H1 (cell line): ENCODE data around the gene TPO. TPM values are rescaled to one million over a fixed set of nuclear protein-coding genes. Genes with fewer than 3 reads are reported as not detected.

Experiments used
- CTCF ChIA-PET: fragments of 300-600 bp; sonication (Branson Sonifier 250); formaldehyde crosslinking; loops from one replicate; lab custom pipeline; 2021; ENCODE audit not compliant: partially characterized antibody; lab: Charles Lee
- POLR2A ChIA-PET: fragments of 300-600 bp; sonication (Branson Sonifier 250); formaldehyde crosslinking; loops from one replicate; lab custom pipeline; 2021; ENCODE audit warnings: inconsistent platforms; ENCODE audit not compliant: partially characterized antibody; lab: Charles Lee
- DNase-seq, 2 experiments: peaks; one replicate each; pipeline versions ENCODE4 v3.0.0 to v3.0.0-alpha.2; 2010 to 2022; ENCODE audit warnings: low spot score in 2 of 2, low read depth in 1 of 2, mixed read lengths in 1 of 2
- FAIRE-seq: peaks from 2 replicates; lab custom pipeline; 2011; peaks lifted over from hg19 to GRCh38; lab: Jason Lieb, UNC
- H2AFZ ChIP-seq: 2 replicates; pipeline ENCODE4 v1.8.1; 2012; ENCODE audit warnings: low read length, inconsistent platforms
- H2AK5ac ChIP-seq: 2 replicates; pipeline ENCODE4 v1.6.1; 2013; ENCODE audit warnings: low read depth, low read length
- H2BK120ac ChIP-seq: replicated peaks from 2 replicates; pipeline ENCODE3; 2013; ENCODE audit warnings: low read depth, low read length, inconsistent platforms
- H2BK12ac ChIP-seq: 2 replicates; pipeline ENCODE4 v1.6.1; 2013; ENCODE audit warnings: low read depth, low read length
- H2BK15ac ChIP-seq: 2 replicates; pipeline ENCODE4 v1.6.1; 2013; ENCODE audit warnings: low read length
- H2BK20ac ChIP-seq: 2 replicates; pipeline ENCODE4 v1.6.1; 2013; ENCODE audit warnings: low read length
- H2BK5ac ChIP-seq: 2 replicates; pipeline ENCODE4 v1.6.1; 2013; ENCODE audit warnings: low read depth, low read length
- H3K14ac ChIP-seq: 2 replicates; pipeline ENCODE4 v1.6.1; 2013; ENCODE audit warnings: inconsistent platforms; ENCODE audit not compliant: insufficient read length
- H3K18ac ChIP-seq: 2 replicates; pipeline ENCODE4 v1.6.1; 2013; ENCODE audit warnings: low read length; ENCODE audit errors: extremely low read depth
- H3K23ac ChIP-seq: 2 replicates; pipeline ENCODE4 v1.6.1; 2013; ENCODE audit warnings: inconsistent platforms; ENCODE audit not compliant: insufficient read length
- H3K23me2 ChIP-seq: 2 replicates; pipeline ENCODE4 v1.6.1; 2013; ENCODE audit warnings: low read depth, low read length
- H3K27ac ChIP-seq: 2 replicates; pipeline ENCODE4 v1.6.1; 2011; ENCODE audit warnings: low read depth, low read length, inconsistent platforms
- H3K27me3 ChIP-seq, 4 experiments: replicated peaks in 1 of 4; 1 replicate in 1 of 4; 2 replicates in 3 of 4; pipeline versions ENCODE4 v1.6.1 to v1.8.1; 2011 to 2013; ENCODE audit warnings: low read length in 3 of 4, mild to moderate bottlenecking in 3 of 4, inconsistent platforms in 2 of 4, mixed read lengths in 2 of 4, moderate library complexity in 1 of 4; ENCODE audit not compliant: control insufficient read depth in 3 of 4, insufficient read depth in 3 of 4; ENCODE audit errors: extremely low read depth in 1 of 4
- H3K36me3 ChIP-seq, 4 experiments: 2 replicates each; pipeline versions ENCODE4 v1.6.1 to v1.8.1; 2011 to 2013; ENCODE audit warnings: mild to moderate bottlenecking in 4 of 4, low read length in 3 of 4, moderate library complexity in 2 of 4, control low read depth in 1 of 4, inconsistent platforms in 1 of 4; ENCODE audit not compliant: insufficient read depth in 4 of 4, control insufficient read depth in 2 of 4
- H3K4ac ChIP-seq: replicated peaks from 2 replicates; pipeline ENCODE3; 2013; ENCODE audit warnings: low read length, low read depth, mixed read lengths, inconsistent platforms; ENCODE audit not compliant: insufficient read length
- H3K4me1 ChIP-seq, 4 experiments: replicated peaks in 1 of 4; 1 replicate in 1 of 4; 2 replicates in 3 of 4; pipeline versions ENCODE4 v1.6.1 to v1.8.1; 2011 to 2013; ENCODE audit warnings: low read length in 3 of 4, inconsistent platforms in 2 of 4, mixed read lengths in 1 of 4; ENCODE audit not compliant: insufficient read depth in 4 of 4, control insufficient read depth in 3 of 4
- H3K4me2 ChIP-seq, 2 experiments: 2 replicates each; pipeline versions ENCODE4 v1.6.1 to v1.8.1; 2011 to 2013; ENCODE audit warnings: low read depth in 2 of 2, low read length in 2 of 2, control low read depth in 1 of 2, inconsistent platforms in 1 of 2, mild to moderate bottlenecking in 1 of 2; ENCODE audit not compliant: insufficient read depth in 1 of 2
- H3K4me3 ChIP-seq, 4 experiments: fragments of 200-600, 300-600 bp in 1 of 4; sonication (generic), shearing (Covaris generic), sonication (Bioruptor Twin) in 1 of 4; 2 replicates each; pipeline versions ENCODE4 v1.5.1 to v1.8.1; 2011 to 2016; ENCODE audit warnings: low read length in 4 of 4, low read depth in 3 of 4, control low read depth in 2 of 4, inconsistent platforms in 2 of 4, mild to moderate bottlenecking in 2 of 4, mixed read lengths in 1 of 4, moderate library complexity in 1 of 4; ENCODE audit not compliant: insufficient read depth in 2 of 4; ENCODE audit errors: extremely low read depth in 1 of 4
- H3K56ac ChIP-seq: replicated peaks from 2 replicates; pipeline ENCODE3; 2013; ENCODE audit warnings: low read depth, mild to moderate bottlenecking, mixed read lengths, low read length, inconsistent platforms; ENCODE audit not compliant: insufficient read length
- H3K79me1 ChIP-seq: 2 replicates; pipeline ENCODE4 v1.6.1; 2013; ENCODE audit warnings: low read depth, low read length, control low read depth
- H3K79me2 ChIP-seq, 2 experiments: 2 replicates each; pipeline versions ENCODE4 v1.6.1 to v1.8.1; 2012 to 2013; ENCODE audit warnings: low read length in 2 of 2, mild to moderate bottlenecking in 2 of 2, inconsistent platforms in 1 of 2; ENCODE audit not compliant: insufficient read depth in 2 of 2, control insufficient read depth in 1 of 2
- H3K9ac ChIP-seq, 4 experiments: replicated peaks in 1 of 4; 1 replicate in 1 of 4; 2 replicates in 3 of 4; pipeline versions ENCODE4 v1.6.1 to v1.8.1; 2011 to 2013; ENCODE audit warnings: low read depth in 3 of 4, low read length in 3 of 4, control low read depth in 2 of 4, mild to moderate bottlenecking in 2 of 4, moderate library complexity in 2 of 4, inconsistent platforms in 1 of 4; ENCODE audit errors: extremely low read depth in 1 of 4
- H3K9me3 ChIP-seq, 2 experiments: 2 replicates each; pipeline versions ENCODE4 v1.6.1 to v1.8.1; 2012 to 2013; ENCODE audit warnings: mild to moderate bottlenecking in 2 of 2, moderate library complexity in 2 of 2, control low read depth in 1 of 2, inconsistent platforms in 1 of 2, low read depth in 1 of 2, low read length in 1 of 2, mixed read lengths in 1 of 2; ENCODE audit not compliant: insufficient read depth in 2 of 2
- H4K20me1 ChIP-seq, 2 experiments: replicated peaks in 1 of 2; 2 replicates each; pipeline versions ENCODE3 to v1.8.1; 2011 to 2013; ENCODE audit warnings: inconsistent platforms in 2 of 2, low read length in 2 of 2, mild to moderate bottlenecking in 1 of 2; ENCODE audit not compliant: insufficient read depth in 2 of 2, control insufficient read depth in 1 of 2
- H4K5ac ChIP-seq: 2 replicates; pipeline ENCODE4 v1.6.1; 2013; ENCODE audit warnings: low read length, low read depth, mixed read lengths, inconsistent platforms; ENCODE audit not compliant: insufficient read length
- H4K8ac ChIP-seq: 2 replicates; pipeline ENCODE4 v1.8.0; 2013; ENCODE audit warnings: mild to moderate bottlenecking, moderate library complexity, low read length, inconsistent platforms; ENCODE audit not compliant: insufficient read depth; ENCODE audit errors: extremely low read depth
- H4K91ac ChIP-seq: replicated peaks from 2 replicates; pipeline ENCODE3; 2013; ENCODE audit warnings: low read length, mixed read lengths, inconsistent platforms; ENCODE audit not compliant: insufficient read length
- SP1 ChIP-seq: IDR thresholded peaks from 2 replicates; pipeline ENCODE4 v1.6.1; 2011; ENCODE audit warnings: low read depth, low read length
- SP4 ChIP-seq: IDR thresholded peaks from 2 replicates; pipeline ENCODE4 v1.6.1; 2012; ENCODE audit warnings: low read length, inconsistent platforms
- WGBS, 2 experiments: shearing (Covaris generic) in 1 of 2; methylation state at CpG; one replicate each; pipeline versions ENCODE4 v1.1.6 to v1.1.7; 2013 to 2015; ENCODE audit warnings: low lambda C conversion rate in 2 of 2, mixed read lengths in 2 of 2, inconsistent platforms in 1 of 2, low coverage in 1 of 2, missing lambda C conversion rate in 1 of 2; ENCODE audit not compliant: insufficient replicate concordance in 2 of 2, insufficient coverage in 1 of 2, insufficient read length in 1 of 2; ENCODE audit errors: extremely low coverage in 1 of 2, missing lambda C conversion rate in 1 of 2; 5-methylcytosine and 5-hydroxymethylcytosine counted together
- polyA plus RNA-seq, 7 experiments: library from polyadenylated mRNA; depleted of rRNA in 3 of 7; stranded (reverse) in 5 of 7; unstranded in 2 of 7; fragments of >200 nt in 5 of 7; fragments of 200-250 nt in 2 of 7; gene quantifications; 1 replicate in 5 of 7; 2 replicates in 1 of 7; 4 replicates in 1 of 7; pipeline versions ENCODE4 v1.2.1 to v1.2.3, GENCODE V29; 2011 to 2013; ENCODE audit warnings: missing spikeins in 2 of 7, mixed read lengths in 2 of 7
- total RNA-seq: library from RNA; stranded (reverse); fragmentation: NEBNext Ultra II Directional; extraction: Animal tissue kit (Norgen Biotek cat#: 25700); gene quantifications from 2 replicates; pipeline ENCODE4 v1.2.1, GENCODE V29; 2021

TPO gene
- total and polyA plus RNA-seq, 2 of the 8 experiments (the other 6 are each of a cell fraction or from before 2014, with no cell fraction given): not detected

DNA sequence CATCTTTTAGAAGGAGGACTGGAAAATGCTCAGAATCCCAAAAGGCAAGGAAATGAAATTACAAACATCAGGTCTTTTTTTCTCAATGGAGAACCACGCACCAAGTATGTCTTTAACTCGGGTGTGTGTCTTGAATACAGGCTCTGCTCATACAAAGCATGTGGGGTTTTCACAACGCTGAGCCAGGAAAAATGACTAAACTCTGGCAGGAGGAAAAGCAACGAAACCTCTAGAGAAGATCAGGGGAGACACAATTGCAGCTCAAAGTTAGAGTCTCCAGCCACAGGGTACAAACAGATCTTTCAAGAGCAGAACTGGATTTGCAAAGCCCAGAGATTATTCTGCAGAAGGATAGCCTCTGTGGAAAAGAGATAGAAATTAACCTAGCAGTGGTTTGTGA lies 42.8 kb upstream of the TPO start:
- Histone ChIP-seq H3K4me3 (no peak overlapping the region), H3K9ac (no peak overlapping the region), H3K27me3 (no peaks in the 10 kb centered on the region), H3K23me2 (no peaks in the 10 kb centered on the region), H3K56ac (no peak overlapping the region), H3K36me3 (no peaks in the 10 kb centered on the region), H4K20me1 (no peaks in the 10 kb centered on the region), H2BK12ac (no peak overlapping the region), H3K9me3 (no peaks in the 10 kb centered on the region), H2BK15ac (no peak overlapping the region), H3K14ac (no peak overlapping the region), H3K27ac (no peak overlapping the region), H2BK20ac (no peak overlapping the region), H2BK5ac (no peak overlapping the region), H3K79me1 (no peaks in the 10 kb centered on the region), H2BK120ac (no peak overlapping the region), H3K4me1 (0 out of 7 replicates have a peak, but pooled peaks cover 0 to 3% (median 0%) of the 10 kb centered on the region in 4 experiments), H2AFZ (no peak overlapping the region), H3K4ac (no peak overlapping the region), H3K4me2 (no peak overlapping the region), H3K79me2 (no peaks in the 10 kb centered on the region), H4K91ac (no peak overlapping the region), H3K18ac (no peak overlapping the region), H2AK5ac (no peak overlapping the region), H4K5ac (no peak overlapping the region), H4K8ac (no peak overlapping the region), H3K23ac (no peak overlapping the region)
- POLR2A ChIA-PET: interaction anchor here (1.3 kb wide), 1 partner anchor 90 kb away, joined by 3 read pairs; no protein-coding TSS in a partner anchor
- TF ChIP-seq SP1 (no peak), SP4 (no peak)
- CTCF ChIA-PET: no interaction called here
- FAIRE-seq: no peak
- WGBS, 2 experiments: 85% methylated on average over 4 of the region's 4 CpGs; no CpG with 5 or more reads in 1 of the 2 experiments
- DNase-seq: no peak
